ENCODE measurements around the gene NKX2-4.

NKX2-4 gene

GRCh38 chr20:21364413-21364812, 32.9 kb downstream of the NKX2-4 start:
- TF ChIP-seq, protein P1, sequence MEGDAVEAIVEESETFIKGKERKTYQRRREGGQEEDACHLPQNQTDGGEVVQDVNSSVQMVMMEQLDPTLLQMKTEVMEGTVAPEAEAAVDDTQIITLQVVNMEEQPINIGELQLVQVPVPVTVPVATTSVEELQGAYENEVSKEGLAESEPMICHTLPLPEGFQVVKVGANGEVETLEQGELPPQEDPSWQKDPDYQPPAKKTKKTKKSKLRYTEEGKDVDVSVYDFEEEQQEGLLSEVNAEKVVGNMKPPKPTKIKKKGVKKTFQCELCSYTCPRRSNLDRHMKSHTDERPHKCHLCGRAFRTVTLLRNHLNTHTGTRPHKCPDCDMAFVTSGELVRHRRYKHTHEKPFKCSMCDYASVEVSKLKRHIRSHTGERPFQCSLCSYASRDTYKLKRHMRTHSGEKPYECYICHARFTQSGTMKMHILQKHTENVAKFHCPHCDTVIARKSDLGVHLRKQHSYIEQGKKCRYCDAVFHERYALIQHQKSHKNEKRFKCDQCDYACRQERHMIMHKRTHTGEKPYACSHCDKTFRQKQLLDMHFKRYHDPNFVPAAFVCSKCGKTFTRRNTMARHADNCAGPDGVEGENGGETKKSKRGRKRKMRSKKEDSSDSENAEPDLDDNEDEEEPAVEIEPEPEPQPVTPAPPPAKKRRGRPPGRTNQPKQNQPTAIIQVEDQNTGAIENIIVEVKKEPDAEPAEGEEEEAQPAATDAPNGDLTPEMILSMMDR (IDR thresholded peaks at IDR 0.05; ENCODE audit: low read depth, low read length, missing control alignments): no peak
- no peak overlapping the region for H3K4me3 ChIP-seq (ENCODE audit: low read depth, low read length)
- DNase-seq (ENCODE audit: low read depth): no peak

DNA sequence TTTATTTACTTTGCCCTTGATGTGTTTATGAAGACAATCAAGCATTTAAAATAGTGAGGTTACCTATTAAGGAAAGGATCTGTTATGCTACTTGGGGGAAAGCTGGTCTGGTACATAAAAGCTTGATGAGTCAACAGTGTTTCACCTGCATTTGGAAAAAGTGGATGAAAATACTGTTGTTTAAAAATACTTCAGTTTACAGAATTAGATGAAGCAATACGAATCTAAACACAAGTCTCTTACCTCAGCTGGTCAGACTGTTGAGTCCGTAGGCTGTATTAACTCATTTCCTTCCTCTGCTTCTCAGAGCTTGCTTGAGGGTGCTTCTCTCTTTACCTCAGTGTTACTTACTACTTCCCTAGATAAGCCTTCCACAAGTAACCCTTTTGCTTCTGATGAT, 36.1 kb downstream of the NKX2-4 start:
- TF ChIP-seq, protein P1 (IDR thresholded peaks at IDR 0.05; ENCODE audit: low read depth, low read length, missing control alignments): no peak
- H3K4me3 ChIP-seq (ENCODE audit: low read depth, low read length): no peak overlapping the region
- no peak for DNase-seq (ENCODE audit: low read depth)

- DNase-seq (ENCODE audit: low read depth): no peak
- no peak overlapping the region for H3K4me3 ChIP-seq (ENCODE audit: low read depth, low read length)
- TF ChIP-seq, protein P1 (IDR thresholded peaks at IDR 0.05; ENCODE audit: low read depth, low read length, missing control alignments): no peak
Measured at GRCh38 chr20:21360705-21361104, 36.6 kb downstream of the NKX2-4 start.

GRCh38 chr20:21358737-21359136, 38.6 kb downstream of the NKX2-4 start:
- DNase-seq (ENCODE audit: low read depth): no peak
- TF ChIP-seq, protein P1 (IDR thresholded peaks at IDR 0.05; ENCODE audit: low read depth, low read length, missing control alignments): no peak
- H3K4me3 ChIP-seq (ENCODE audit: low read depth, low read length): no peak overlapping the region

GRCh38 chr20:21357844-21358243, 39.5 kb downstream of the NKX2-4 start:
- DNase-seq (ENCODE audit: low read depth): no peak
- H3K4me3 ChIP-seq (ENCODE audit: low read depth, low read length): no peak overlapping the region
- TF ChIP-seq, protein P1 (IDR thresholded peaks at IDR 0.05; ENCODE audit: low read depth, low read length, missing control alignments): no peak

DNA sequence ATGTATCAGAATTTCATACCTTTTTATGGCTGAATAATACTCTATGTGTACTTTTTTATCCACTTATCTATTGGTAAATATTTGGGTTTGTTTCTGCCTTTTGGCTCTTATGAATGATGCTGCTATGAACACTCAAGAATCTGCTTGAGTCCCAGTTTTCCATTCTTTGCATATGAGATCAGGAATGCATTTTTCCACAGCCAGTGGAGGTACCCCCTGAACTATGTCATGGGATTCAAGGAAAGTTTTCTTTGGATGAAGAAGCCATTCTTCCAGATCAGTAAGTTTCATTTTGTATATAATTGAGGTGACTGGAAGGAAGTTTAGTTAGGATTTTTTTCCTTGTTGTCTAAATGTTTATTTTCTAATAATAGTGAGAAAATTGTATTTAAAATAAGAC, 40.9 kb downstream of the NKX2-4 start:
- TF ChIP-seq, protein P1 (IDR thresholded peaks at IDR 0.05; ENCODE audit: low read depth, low read length, missing control alignments): no peak
- no peak for DNase-seq (ENCODE audit: low read depth)

GRCh38 chr20:21355981-21356380, 41.3 kb downstream of the NKX2-4 start:
- H3K4me3 ChIP-seq (ENCODE audit: low read depth, low read length): no peak overlapping the region
- TF ChIP-seq, protein P1 (IDR thresholded peaks at IDR 0.05; ENCODE audit: low read depth, low read length, missing control alignments): no peak
- DNase-seq (ENCODE audit: low read depth): no peak

More for the DNA sequence above, 40.9 kb downstream of the NKX2-4 start:
- no peak overlapping the region for H3K4me3 ChIP-seq (ENCODE audit: low read depth, low read length)

Data from GM12864 (cell line).